Ammon's horn (tissue), 1 donor: ENCODE measurements around the gene FH.

ENCODE experiments used
- DNase-seq: peaks from one replicate; pipeline ENCODE4 v3.0.0-alpha.2; 2016; ENCODE audit warnings: low spot score

The FH gene

DNA sequence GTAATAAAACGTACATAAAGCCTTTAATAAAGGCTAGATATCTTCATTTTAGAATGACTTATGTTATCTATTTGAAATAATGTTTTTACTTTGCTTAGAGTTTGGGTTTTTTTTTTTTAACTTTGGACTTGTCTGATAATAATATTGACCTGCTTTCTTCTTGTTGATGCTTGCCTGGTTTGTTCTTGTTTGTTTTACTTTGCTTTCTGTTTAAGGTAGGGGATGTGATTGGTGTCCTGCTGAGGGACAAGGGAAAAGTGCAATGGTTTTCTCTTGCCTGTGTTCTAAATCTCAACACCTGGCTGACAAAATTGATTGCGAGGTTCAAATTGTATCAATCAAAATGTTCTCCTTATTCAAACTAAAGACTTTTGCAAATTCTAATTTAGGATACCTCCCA is 2.2 kb upstream of the FH start:
- DNase-seq, result no peak

DNA sequence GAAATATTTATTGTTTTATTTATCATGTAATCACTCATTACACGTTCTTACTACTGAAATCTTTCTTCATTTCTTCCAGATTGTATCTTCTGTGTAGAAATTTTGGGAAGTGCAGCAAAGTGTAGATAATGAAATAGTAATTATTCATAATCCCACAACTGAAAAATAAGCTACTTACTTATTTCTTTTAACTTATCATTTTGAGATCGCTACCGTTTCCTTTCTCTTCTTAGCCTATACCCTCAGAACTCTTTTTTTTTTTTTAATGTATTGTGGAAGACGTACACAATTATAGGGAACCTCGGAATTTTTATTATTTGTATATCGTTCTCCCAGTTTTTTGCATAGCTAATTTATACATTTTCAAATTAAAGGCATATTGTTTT is 518 bp upstream of the FH start:
- DNase-seq, result no peak

DNA sequence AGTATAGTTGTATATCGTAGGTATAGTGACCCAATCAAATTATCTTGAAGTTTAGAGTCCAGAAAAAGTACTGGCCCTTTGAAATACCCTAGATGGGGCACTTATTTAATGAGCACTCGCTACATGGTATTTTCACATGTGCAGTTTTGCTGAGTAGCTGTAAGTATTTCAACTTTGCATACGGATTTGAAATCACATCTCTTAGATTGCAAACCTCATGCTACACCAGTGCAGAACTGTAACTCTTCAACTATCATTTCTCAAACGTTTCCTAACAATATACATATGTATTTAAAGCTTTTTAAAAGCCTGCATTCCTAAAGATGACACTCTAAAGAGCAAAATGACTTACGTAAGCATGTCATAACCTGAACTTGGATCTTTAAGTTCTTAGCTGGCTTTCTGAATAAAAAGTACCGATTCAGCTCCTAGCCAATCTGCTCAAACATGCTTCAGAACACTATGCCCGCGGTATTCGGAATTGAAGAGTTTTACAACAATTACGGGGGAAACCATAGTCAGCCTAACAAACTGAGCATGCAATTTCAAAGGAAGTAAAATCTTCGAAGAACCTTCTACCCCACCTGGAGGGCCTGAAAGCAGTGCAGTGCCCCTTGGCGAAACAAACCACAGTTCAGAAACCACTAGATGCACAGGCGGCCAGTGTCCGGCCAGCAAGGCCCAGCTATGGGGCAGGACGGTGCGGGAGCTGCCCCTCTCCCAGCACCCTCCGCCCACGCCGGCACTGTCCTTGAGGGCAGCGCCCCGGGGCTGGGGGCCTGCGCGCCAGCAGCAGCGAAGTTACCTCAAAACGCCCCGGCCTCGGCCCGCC is 863 bp downstream of the FH start:
- DNase-seq, result peak; percentile 22

DNA sequence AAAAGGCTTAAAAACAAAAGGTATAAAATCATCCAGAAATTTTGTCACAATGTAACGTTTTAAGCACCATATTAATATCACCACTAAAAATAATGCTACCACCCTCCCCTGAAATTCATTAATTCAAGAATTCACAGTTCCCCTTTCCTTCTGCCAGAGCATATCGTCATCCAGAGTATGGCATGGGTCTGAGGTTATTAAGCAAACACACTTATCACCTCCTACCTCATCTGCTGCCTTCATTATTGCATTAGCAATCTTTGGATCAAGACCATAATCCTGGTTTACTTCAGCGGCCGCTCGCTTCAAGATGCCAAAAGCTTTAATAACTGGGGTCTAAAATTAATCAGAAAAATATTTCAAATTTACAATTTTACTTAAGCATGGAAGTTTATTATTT is 6.2 kb downstream of the FH start:
- DNase-seq, result no peak

DNA sequence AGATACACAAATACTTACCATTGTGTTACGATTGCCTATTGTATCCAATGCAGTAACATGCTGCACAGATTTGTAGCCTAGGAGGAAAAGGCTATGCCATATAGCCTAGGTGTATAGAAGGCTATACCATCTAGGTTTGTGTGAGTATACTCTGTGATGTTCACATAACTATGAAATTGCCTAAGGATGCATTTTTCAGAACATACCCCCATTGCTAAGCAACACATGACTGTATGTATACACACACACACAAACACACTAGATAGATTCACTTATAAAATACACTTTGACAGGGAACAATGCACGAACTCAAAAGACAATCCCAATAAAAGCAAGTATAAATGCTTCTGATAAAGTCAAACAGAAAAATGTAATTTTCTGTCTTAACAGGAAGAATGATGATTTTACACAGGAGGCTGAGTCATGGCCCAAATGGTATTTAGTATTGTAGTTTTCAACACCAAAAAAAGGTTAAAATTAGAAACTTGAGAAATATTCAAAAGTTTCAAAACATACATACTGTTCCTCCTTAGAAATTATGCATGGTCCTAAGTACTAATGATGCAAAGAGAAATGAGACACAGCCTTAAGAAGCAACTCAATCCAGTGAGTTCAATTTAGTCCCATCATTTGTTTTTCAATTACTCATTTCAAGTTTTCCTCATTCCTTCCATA is 12.2 kb downstream of the FH start:
- no peak for DNase-seq

DNA sequence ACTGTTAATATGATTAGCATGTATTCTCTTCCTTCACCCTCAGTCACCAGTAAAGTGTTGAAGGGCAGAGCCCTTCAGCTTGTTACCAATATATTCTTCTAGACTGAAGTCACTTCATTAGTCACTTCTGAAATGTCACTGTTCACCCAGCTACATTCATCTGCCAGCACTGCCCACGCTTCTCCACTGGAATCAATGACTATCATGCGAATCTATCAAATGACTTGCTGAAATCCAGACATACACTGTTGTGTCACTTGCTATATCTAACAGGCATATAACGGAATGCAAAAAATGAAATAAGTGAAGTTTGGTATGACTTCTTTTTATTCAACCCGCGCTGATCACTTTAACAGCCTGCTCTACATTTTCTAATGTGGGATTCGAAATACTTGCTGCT is 16.1 kb downstream of the FH start:
- DNase-seq, result peak; percentile 57

DNA sequence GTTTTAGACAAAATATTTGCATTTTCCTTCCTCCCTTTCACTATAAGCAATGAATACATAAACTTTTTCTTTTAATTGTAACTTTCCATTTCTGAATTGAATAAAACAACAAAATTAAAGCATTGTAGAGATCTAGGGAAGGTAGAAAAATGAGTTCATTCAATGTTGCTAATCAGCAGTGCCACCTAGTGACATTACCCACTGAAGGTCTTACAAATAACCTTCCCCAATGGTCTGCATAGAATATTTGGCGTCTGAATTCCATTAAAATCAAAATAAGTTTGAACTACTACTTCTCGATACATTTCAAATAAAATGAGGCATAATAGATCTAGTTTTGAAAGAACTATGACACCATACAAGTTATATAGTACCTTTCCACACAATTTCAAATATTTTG is 19.6 kb downstream of the FH start:
- peak; percentile 69 for DNase-seq

DNA sequence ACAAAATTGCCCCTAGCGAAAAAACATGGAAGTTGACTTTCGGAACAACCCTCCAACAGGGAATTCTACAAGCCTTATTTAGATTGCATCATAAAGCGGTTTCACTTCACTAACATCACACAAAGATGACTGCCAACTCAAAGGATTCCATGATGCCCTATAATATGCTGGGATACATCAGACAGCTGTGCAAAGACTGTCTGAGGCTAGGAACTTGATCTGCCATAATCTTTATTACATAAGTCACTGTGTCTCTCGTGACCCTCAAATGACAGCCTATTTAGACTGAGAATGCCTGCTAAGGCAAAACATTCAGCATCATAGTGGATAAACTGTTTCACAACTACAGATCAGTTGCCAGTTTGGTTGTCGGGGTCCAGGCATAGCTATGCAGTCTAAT is 23.8 kb downstream of the FH start:
- DNase-seq, result no peak

DNA sequence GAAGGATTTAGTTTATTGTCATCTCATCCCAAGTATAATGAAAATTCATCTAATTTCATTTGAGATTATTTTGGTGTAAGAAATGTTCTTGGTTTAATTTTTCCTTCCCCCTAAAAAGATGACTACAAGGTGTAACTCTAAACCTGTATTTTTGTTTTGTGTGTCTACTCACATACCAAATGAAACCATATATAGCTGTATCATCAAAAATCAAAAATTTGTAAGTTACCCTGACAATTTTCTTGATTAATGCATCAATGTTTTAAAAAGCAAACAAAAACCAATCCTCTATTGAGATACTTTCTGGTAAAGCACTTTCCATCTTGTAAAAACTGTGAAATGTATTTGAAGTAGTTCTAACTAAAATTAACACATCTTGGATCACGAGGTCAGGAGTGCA is 30.8 kb downstream of the FH start:
- no peak for DNase-seq

DNA sequence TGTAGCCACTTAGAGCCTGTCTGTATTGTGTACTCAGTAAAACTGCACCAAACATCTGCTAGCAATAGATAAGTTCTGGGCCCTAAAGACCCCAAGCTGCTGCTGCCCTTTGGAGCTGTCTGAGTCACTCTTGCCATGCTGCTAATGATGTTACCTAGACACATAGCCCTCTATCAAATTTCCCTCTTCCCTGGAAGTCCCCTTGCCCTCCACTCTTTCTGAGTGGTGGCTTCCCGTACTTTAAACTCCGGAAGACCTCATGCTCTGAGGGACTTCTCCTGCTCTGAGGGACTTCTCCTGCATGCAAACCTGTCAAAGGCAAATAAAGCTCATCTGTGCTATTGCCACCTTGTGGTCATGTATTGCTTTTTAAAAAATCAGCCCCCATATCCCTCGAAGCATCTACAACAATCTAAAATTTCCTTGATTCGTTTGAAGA is 34.0 kb downstream of the FH start:
- no peak for DNase-seq

DNA sequence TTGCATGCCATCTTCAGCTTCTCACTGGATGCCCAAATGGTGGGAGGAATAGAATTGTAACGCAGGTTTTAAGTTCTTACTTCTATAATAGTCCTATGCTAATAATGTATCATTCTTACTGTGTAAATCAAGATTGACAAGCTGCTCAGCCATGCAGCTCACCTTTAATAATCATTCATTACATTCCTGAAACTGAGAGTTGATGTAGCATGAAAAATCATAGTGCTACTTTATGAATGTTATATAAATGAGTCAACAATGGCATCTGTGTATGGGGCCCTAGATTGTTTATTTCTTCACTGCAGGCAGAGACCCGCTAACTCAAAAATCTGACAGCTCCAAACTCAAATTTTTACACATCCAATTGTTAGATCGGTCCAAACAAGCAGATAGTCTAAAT is 34.4 kb downstream of the FH start:
- no peak for DNase-seq

DNA sequence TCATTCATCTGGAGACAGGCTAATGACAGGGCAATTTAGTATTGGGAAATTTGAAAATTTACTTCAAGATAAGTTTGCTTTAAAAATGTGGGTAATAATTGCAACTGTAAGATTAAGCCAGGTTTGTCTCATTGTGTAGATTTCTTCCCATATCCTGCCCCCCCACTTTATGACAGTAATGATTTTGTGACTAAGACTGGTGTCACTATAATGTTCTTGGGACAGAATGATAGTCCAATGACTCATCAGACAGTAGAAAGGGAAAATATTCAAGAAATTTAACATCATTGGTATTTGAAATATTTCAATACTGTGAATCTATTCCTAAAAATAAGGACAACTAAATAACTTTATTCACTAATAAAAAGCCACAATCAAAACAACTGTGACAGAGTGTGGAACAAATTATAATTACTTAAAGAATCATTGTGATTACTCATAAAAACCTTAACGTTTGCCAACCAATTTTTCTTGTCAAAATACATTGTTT is 36.7 kb downstream of the FH start:
- no peak for DNase-seq

DNA sequence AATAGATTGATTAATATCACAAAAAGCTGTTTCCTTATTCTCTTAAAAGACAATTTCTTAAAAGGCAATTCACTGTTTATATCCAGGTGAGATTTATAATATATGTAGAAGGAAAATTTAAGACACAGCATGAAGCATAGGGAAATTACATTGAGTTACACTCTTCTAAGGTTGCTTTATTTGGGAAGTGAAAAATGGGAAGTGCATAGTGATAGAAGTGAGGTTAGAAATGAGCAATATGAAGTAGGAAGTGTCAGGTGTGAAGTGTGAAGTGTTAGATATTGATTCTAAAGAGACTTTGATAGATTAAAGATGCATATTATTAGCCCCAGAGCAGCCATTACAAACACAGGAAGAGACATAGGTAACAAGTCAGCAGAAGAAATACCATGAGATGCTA is 40.3 kb downstream of the FH start:
- DNase-seq, result no peak

DNA sequence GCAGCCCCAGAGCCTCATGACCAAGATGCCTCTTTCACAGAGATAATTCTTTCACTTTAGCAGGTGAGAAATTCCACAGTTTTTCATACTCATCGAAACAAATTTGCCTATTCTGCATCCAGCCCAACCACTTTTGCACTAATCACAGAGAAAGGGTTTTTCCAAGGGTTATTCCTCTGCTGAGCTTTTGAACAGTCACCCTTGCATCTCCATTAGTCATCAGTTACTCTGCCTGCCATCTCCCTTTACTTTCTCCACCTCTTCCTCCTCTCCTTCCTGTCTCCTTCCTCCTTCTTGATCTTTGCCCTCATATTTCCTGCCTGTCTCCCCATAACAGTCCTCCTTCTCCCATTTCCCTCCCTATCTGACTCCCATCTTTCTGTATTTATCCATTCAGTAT is 43.9 kb downstream of the FH start:
- no peak for DNase-seq

DNA sequence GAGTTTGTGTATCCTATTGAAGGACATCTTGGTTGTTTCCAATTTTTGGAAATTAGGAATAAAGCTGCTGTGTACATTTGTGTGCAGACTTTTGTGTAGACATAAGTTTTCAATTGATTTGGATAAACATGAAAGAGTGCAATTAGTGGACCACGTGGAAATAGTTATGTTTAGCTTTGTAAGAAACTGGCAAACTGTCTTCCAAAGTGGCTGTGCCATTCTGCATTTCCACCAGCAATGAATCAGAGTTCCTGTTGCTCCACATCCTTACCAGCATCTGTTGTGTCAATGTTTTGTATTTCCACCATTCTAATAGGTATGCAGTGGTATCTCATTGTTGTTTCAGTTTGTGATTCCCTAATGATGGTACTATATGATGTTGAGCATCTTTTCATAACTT is 46.5 kb downstream of the FH start:
- DNase-seq, result no peak

DNA sequence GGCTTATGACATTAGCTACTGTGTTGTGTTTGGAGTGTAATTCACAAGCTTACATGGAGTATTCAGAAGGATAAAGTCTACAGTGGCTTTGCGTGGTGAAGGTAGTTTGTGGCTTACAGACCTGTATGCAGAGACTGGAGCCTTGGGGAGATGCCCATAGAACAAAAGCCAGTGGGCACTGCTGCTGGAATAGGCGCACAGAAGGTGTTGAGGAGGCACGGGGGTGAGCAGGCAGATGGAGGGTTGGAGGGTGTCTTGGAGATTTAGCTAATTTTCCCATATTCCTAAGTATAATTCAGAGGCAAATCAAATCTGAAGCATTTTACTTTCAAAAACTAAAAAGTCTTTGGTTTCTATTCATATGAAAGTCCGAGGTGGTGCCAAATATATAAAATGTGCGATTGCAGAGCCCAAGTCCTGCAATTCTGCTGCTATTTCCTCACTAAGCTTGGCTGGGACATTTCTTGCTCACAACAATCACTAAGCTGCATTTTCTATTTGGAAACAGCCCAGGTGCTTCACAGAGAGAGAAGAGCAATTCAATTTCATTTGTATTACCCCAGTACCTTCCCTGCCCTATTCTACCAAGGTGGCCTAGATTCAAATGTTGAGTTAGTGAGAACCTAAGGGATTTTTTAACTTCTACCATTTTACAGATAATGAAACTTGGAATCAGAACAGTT is 48.5 kb downstream of the FH start:
- DNase-seq, result peak; percentile 8

DNA sequence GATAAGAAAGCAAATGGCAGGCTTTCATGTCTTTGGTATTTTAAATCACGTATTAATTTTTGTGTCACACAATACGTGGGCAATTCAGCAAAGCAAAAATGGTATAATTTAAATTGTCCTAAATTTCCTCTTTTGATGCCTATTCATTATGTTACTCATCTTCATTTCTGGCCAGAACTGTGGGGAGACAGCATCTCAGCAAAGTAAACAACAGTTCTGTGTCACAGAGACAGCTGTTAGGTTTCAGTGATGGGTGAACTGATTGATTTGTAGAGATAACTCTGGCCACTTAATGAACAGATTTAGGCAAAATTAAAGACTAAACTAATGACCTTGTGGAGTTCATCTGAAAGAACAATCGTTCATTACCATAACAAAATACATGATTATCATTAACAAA is 49.2 kb downstream of the FH start:
- peak; percentile 22 for DNase-seq

DNA sequence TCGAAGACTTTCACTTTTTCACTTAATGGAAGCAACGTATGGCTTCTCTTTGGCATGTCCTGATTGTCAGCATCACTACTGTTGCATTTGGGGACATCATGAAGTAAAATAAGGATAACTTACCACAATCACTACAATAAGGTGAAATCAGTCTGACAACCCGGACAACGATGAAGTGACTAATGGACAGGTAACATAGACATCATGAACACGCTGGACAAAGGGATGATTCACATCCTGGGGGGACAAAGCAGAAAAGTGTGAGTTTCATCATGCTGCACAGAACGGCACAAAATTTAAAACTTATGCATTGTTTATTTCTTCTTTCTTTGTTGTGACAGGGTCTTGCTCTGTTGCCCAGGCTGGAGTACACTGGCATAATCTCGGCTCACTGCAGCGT is 53.9 kb downstream of the FH start:
- no peak for DNase-seq

DNA sequence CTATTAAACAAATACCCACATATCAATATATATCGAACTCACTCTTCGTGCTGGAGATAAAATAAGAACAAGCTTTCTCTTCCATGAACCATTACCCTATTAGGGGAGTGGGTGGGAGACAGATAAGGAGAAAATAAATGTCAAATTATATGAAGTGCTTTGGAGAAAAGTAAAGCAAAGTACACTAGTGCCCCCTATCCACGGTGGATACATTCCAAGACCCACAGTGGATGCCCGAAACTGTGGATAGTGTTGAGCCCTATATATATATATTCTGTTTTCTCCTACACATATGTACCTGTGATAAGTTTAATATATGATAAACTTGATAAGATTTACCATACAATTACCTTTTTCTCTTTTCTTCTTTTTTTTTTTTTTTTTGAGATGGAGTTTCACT is 54.6 kb downstream of the FH start:
- DNase-seq, result no peak

DNA sequence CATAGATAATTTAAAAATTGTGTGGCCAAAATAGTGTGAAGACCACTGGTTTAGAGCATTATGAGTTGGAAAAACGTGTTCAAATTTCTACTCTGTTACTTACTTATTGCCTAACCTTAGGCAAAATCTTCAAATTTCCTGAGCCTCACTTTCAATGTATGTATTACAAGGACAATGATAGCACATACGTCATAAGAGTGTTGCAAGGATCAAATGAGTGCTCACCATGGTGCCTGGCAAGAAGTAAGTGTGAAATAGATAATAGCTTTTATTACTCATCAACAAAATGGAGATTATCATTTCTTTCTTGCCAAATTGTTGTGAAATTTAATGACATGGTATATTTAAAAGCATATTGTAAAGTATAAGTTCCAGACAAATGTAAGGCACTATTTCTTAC is 57.2 kb downstream of the FH start:
- DNase-seq, result no peak

DNA sequence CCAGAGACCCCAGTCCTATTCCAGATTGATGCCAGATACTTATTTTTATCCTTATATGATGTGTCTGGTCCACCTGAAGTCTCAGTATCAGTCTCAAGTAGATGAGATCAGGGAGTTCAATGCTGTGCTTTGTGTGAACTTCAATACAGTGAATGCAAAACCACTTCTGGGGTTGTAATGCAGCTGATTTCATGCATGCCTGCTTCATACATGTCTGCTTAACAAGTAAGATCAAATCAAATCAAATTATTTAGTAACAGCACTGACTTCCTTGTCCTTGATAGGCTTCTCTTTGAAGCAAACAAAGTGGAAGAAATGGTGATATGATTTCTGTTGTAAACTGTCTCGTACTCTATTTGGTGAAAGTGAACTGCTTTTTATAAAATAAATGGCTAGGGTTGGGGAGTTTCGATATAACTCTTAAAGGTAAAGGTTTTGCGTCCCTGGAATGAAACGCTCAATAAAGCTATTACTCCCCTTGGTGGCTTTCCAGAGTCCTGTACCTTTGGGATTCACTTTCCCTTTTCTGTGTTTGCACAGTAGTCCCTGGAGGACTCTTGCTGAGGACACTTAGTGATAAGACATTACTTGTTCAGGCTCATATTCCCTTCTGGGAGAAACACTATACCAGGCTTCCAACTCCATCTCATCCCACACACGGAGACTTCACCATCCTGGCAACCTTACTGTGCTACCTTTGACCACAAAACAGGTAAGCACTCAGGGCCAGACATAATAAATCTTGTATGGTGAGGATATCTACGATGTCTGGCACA is 59.3 kb downstream of the FH start:
- DNase-seq, result no peak

DNA sequence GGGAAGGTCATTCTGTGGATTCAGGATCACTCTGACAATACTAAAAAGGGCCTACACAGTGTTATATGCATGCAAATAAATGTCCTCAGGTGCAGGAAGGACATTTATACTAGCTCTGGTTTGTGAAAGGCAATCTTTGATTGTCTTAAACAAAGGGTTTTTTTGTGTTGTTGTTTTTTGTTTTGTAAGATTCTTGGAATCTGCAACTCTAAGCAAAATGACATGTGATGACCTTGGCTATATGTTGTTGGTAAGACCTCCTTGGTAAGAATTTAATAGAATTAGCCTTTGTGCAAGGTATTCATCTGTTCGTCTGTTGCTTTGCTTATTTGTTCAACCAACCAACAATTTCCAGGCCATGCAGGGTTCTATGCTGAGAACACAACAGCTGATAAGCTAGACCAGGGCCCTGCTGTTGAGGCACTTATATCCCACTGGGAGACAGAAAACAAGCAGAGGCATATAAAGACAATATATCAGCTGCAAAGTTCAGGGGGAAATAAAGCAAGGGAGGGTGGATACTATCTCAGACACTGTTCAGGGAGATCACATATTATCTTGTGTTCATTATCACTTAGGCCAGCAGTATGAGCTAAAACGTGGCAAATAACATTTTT is 60.3 kb downstream of the FH start:
- DNase-seq, result no peak
